Activated T-cell treated with anti-CD3 and anti-CD28 coated beads, Interleukin-2, amount 50 U/mL, for 72 hours (primary cell): ENCODE measurements around the gene PTPRD. TPM values are rescaled to one million over a fixed set of nuclear protein-coding genes. Genes with fewer than 3 reads are reported as not detected.

ENCODE experiments used
- ATAC-seq, 2 donors: fragments of 150-1000 bp; cut with Tn5 transposase; replicated peaks in 1 of 2; 2 replicates each; pipeline ENCODE4 v1.10.0; 2021; ENCODE audit warnings: moderate library complexity in 2 of 2, mild to moderate bottlenecking in 1 of 2
- DNase-seq, 2 donors: peaks; one replicate each; pipeline ENCODE4 v3.0.0; 2021 to 2022; ENCODE audit warnings: mixed read lengths in 1 of 2
- H3K27ac Mint-ChIP-seq: one replicate; pipeline ENCODE4 v1.8.0; 2022; ENCODE audit warnings: mild to moderate bottlenecking, moderate library complexity, mixed read lengths
- H3K27me3 Mint-ChIP-seq: one replicate; pipeline ENCODE4 v1.8.0; 2022; ENCODE audit warnings: low read depth, mixed read lengths
- H3K36me3 Mint-ChIP-seq, 2 donors: one replicate each; pipeline ENCODE4 v1.8.0; 2022; ENCODE audit warnings: mixed read lengths in 2 of 2, mild to moderate bottlenecking in 1 of 2; ENCODE audit not compliant: insufficient read depth in 2 of 2
- H3K4me1 Mint-ChIP-seq: one replicate; pipeline ENCODE4 v1.8.0; 2022; ENCODE audit warnings: low read depth, mixed read lengths
- H3K4me3 Mint-ChIP-seq, 2 donors: one replicate each; pipeline ENCODE4 v1.8.0; 2022; ENCODE audit warnings: mild to moderate bottlenecking in 2 of 2, mixed read lengths in 2 of 2, moderate library complexity in 2 of 2
- H3K9me3 Mint-ChIP-seq, 2 donors: one replicate each; pipeline ENCODE4 v1.8.0; 2022; ENCODE audit warnings: mixed read lengths in 2 of 2
- total RNA-seq, 2 donors: library from RNA; stranded (reverse); gene quantifications; one replicate each; pipeline ENCODE4 v1.2.3, GENCODE V29; 2022

The PTPRD gene
- total RNA-seq, 2 donors from 2014 or later = 0.44 TPM; not detected in 1

- no peak overlapping the region for H3K4me3 Mint-ChIP-seq
- H3K27me3 Mint-ChIP-seq = no peaks in the 10 kb centered on the region
- no peaks in the 10 kb centered on the region for H3K36me3 Mint-ChIP-seq
- no peak for DNase-seq
- ATAC-seq = no peak
- no peak overlapping the region for H3K27ac Mint-ChIP-seq
- no peaks in the 10 kb centered on the region for H3K4me1 Mint-ChIP-seq
- H3K9me3 Mint-ChIP-seq = no peaks in the 10 kb centered on the region
Observed at GRCh38 chr9:9223175-9223574, 1389.6 kb downstream of the PTPRD start.

DNA sequence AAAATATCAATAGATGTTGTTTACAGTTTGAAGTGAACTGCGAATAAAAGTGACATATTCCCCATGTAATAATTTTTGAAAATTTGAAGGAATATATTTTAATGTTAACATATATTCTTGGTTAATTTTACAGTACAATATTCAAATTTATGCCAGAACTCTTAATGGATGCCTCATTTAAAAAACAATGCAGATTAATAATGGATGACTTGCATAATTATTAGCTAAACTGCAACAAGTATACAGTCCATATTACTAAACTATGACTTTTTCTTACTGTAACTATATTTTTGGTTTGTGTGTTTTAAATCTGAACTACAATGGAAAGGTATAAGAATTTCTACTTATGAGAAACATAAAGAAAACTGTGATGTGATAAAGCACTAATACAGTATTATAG is 1390.1 kb downstream of the PTPRD start:
- H3K9me3 Mint-ChIP-seq = no peaks in the 10 kb centered on the region
- no peak overlapping the region for H3K27ac Mint-ChIP-seq
- H3K36me3 Mint-ChIP-seq = no peaks in the 10 kb centered on the region
- no peaks in the 10 kb centered on the region for H3K4me1 Mint-ChIP-seq
- no peaks in the 10 kb centered on the region for H3K27me3 Mint-ChIP-seq
- no peak overlapping the region for H3K4me3 Mint-ChIP-seq
- DNase-seq = no peak
- no peak for ATAC-seq

DNA sequence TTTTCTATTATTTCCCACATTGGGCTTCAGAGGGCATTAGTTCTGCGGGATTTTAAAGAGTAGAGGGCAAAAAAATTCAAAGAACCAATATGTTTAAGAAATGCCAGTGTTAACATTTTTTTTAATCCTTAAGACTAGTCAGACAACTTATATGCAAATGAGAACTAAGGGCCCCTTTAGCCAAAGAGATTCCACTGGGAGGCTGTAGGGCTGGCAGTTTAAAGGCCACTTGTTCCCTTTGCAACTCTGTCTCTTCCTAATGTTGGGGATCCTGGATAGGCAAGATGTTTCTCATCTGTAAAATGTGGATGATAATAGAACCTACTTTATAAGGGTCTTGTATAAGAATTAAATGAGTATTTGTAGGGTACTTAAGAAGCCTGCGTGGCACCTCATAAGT is 1395.9 kb downstream of the PTPRD start:
- Mint-ChIP-seq H3K27ac (no peak overlapping the region), H3K4me1 (no peaks in the 10 kb centered on the region), H3K36me3 (no peaks in the 10 kb centered on the region), H3K4me3 (no peak overlapping the region), H3K9me3 (no peaks in the 10 kb centered on the region), H3K27me3 (no peaks in the 10 kb centered on the region)
- DNase-seq = no peak
- no peak for ATAC-seq

DNA sequence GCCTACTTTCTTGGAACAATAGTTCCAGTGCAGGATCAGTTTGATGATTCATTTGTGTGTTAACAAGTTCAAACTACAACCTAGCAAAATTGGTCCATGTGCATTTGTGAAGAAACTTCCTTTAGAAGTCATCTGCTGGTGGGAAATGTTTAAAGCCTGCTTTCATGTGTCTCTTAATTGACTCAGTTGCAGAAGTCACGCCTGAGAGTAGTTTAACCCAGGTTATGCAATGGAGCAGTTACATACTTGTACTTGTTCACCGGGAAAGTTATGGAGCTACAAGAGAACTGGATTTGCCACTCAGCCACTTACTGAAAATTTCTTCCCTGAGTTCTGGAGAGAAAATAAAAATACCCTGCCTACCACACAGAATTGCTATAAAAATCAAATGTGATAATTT is 1397.8 kb downstream of the PTPRD start:
- Mint-ChIP-seq H3K9me3 (peaks cover 0 to 1% of the 10 kb centered on the region in 2 donors), H3K27ac (no peak overlapping the region), H3K4me1 (no peaks in the 10 kb centered on the region), H3K4me3 (no peak overlapping the region), H3K36me3 (no peaks in the 10 kb centered on the region), H3K27me3 (no peaks in the 10 kb centered on the region)
- DNase-seq (no peak), ATAC-seq (no peak)

GRCh38 chr9:9214066-9214465 is 1398.7 kb downstream of the PTPRD start:
- DNase-seq (no peak), ATAC-seq (no peak)
- Mint-ChIP-seq H3K36me3 (no peaks in the 10 kb centered on the region), H3K4me3 (no peak overlapping the region), H3K9me3 (peaks cover 0 to 1% of the 10 kb centered on the region in 2 donors), H3K27ac (no peak overlapping the region), H3K27me3 (no peaks in the 10 kb centered on the region), H3K4me1 (no peaks in the 10 kb centered on the region)

DNA sequence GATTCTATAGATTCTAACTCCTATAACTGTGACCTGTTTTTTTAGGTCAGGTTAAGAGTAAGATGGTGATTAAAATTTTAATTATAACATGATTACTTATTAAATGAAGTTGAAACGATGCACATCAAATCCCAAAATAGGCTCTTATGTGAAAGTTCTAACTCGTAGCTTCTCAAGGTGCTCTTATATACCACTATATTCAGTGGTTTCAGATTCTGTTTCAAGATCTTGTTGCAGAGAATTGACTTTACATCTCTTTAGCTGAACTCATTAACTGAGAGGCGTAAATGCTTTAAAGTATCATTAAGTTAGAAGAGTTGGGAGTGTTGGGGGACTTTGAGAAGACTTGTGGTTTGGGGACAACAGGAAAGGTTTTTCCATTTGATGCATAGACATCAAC is 1399.8 kb downstream of the PTPRD start:
- Mint-ChIP-seq H3K4me3 (no peak overlapping the region), H3K36me3 (no peaks in the 10 kb centered on the region), H3K4me1 (no peaks in the 10 kb centered on the region), H3K9me3 (peaks cover 0 to 1% of the 10 kb centered on the region in 2 donors), H3K27me3 (no peaks in the 10 kb centered on the region), H3K27ac (no peak overlapping the region)
- ATAC-seq = no peak
- DNase-seq = no peak

GRCh38 chr9:9202276-9202675 is 1410.5 kb downstream of the PTPRD start:
- DNase-seq (no peak), ATAC-seq (no peak)
- H3K9me3 Mint-ChIP-seq = peaks cover 6 to 8% of the 10 kb centered on the region in 2 donors
- H3K27me3 Mint-ChIP-seq = no peaks in the 10 kb centered on the region
- H3K4me1 Mint-ChIP-seq = no peaks in the 10 kb centered on the region
- H3K27ac Mint-ChIP-seq = no peak overlapping the region
- H3K36me3 Mint-ChIP-seq = no peaks in the 10 kb centered on the region
- no peak overlapping the region for H3K4me3 Mint-ChIP-seq

DNA sequence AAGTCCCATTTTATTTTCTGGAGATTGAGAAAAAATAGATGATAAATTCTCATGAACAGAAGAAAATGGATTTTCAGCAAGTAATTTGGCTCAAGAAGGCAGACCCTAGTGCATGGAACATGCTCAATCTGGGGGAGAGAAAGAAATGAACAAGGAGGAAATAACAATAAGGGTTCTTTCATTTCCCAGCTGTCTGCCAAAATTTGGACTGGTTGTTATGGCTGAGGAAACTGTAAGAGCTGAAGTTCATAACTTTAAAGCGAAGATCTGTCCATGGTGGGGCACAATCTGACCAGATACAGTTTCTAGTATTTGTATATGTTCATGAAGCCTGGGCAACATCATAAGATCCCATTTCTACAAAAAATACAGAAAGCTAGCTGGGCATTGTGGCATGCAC is 1426.7 kb downstream of the PTPRD start:
- no peaks in the 10 kb centered on the region for H3K36me3 Mint-ChIP-seq
- H3K4me3 Mint-ChIP-seq = no peak overlapping the region
- ATAC-seq = no peak
- no peaks in the 10 kb centered on the region for H3K4me1 Mint-ChIP-seq
- DNase-seq = no peak
- H3K27me3 Mint-ChIP-seq = no peaks in the 10 kb centered on the region
- peaks cover 3 to 7% of the 10 kb centered on the region in 2 donors for H3K9me3 Mint-ChIP-seq
- H3K27ac Mint-ChIP-seq = no peak overlapping the region

DNA sequence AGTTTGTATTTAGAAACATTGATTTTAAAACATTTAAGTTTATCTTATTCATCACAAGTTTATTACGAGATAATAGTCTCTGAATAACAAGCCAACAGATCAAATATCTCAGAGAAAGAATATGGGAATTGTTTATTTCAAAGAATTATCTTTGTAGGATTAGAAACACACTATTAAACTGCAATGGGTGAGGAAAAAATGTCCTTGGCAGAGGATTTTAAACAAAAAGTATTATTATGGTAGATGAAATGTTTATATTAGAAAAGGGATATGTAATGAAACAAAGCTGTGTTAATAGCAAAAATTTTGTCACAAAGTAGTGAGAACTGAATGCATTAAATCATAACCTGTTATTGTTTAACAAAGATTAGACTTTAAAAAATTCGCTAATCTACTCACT is 1430.4 kb downstream of the PTPRD start:
- Mint-ChIP-seq H3K4me1 (no peaks in the 10 kb centered on the region), H3K27me3 (no peaks in the 10 kb centered on the region), H3K4me3 (no peak overlapping the region), H3K9me3 (peaks cover 0 to 3% of the 10 kb centered on the region in 2 donors), H3K27ac (no peak overlapping the region), H3K36me3 (no peaks in the 10 kb centered on the region)
- ATAC-seq = no peak
- no peak for DNase-seq

GRCh38 chr9:9177081-9177480 is 1435.7 kb downstream of the PTPRD start:
- DNase-seq = no peak
- H3K27me3 Mint-ChIP-seq = no peaks in the 10 kb centered on the region
- H3K4me3 Mint-ChIP-seq = no peak overlapping the region
- no peaks in the 10 kb centered on the region for H3K36me3 Mint-ChIP-seq
- no peaks in the 10 kb centered on the region for H3K4me1 Mint-ChIP-seq
- no peak for ATAC-seq
- H3K27ac Mint-ChIP-seq = no peak overlapping the region
- no peaks in the 10 kb centered on the region for H3K9me3 Mint-ChIP-seq

- no peaks in the 10 kb centered on the region for H3K9me3 Mint-ChIP-seq
Observed at GRCh38 chr9:9174358-9174757, 1438.4 kb downstream of the PTPRD start.

DNA sequence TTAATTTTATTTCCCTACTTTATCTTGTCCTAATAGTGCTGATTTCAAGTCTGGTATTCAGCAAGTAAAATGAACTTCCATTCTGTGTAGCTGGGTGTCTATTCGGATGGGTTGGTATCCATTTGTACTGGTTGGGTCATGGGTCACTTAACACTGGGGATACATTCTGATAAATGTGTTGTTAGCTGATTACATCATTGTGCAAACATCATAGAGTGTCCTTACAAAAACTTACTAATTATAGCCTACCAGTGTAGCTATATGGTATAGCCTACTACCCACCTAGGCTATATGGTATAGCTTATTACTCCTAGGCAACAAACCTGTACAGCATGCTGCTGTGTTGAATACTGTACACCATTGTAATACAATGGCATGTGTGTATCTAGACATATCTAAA is 1439.5 kb downstream of the PTPRD start:
- DNase-seq (no peak), ATAC-seq (no peak)
- Mint-ChIP-seq H3K27ac (no peak overlapping the region), H3K4me1 (no peaks in the 10 kb centered on the region), H3K4me3 (no peak overlapping the region), H3K36me3 (no peaks in the 10 kb centered on the region), H3K9me3 (no peaks in the 10 kb centered on the region), H3K27me3 (no peaks in the 10 kb centered on the region)

More at GRCh38 chr9:9174358-9174757, 1438.4 kb downstream of the PTPRD start:
- no peak overlapping the region for H3K4me3 Mint-ChIP-seq
- H3K27ac Mint-ChIP-seq = no peak overlapping the region
- H3K4me1 Mint-ChIP-seq = no peaks in the 10 kb centered on the region
- DNase-seq (no peak), ATAC-seq (no peak)
- no peaks in the 10 kb centered on the region for H3K36me3 Mint-ChIP-seq
- no peaks in the 10 kb centered on the region for H3K27me3 Mint-ChIP-seq

DNA sequence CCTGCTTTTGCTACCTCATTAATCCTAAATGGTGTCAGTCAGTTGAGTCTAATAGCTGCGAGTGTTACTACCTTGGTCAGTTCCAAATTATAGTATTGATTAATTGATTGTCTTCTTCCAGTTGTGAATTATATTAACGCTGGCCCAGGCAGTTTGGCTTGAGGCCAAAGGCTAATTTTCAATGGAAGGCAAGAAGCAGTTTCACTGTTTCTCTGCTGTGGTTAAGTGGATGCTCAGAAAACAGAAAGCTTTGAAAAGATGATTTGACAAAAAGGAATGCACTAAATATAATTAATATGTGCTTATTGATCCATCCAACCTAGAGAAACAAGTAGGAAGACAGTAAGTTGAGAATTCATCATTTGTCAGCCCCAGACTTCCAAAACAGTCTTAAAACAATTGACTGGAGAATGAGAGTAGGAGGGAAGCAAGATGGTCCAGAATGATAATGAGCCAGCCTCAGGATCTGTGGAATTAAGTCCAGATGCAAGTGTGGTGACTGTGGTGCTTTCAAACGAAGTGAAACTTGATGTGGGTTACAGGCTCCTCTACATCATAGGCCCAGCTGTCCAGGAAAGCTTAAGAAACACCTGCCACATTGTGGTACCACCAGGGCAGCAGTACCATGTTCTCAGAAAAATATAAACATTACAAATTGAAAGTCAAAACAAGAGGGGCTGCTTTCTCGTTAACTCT is 1442.2 kb downstream of the PTPRD start:
- Mint-ChIP-seq H3K27ac (no peak overlapping the region), H3K9me3 (no peaks in the 10 kb centered on the region), H3K36me3 (no peaks in the 10 kb centered on the region), H3K27me3 (no peaks in the 10 kb centered on the region), H3K4me3 (no peak overlapping the region), H3K4me1 (no peaks in the 10 kb centered on the region)
- no peak for DNase-seq
- ATAC-seq = no peak

GRCh38 chr9:9142001-9142400 is 1470.8 kb downstream of the PTPRD start:
- Mint-ChIP-seq H3K9me3 (no peaks in the 10 kb centered on the region), H3K36me3 (no peaks in the 10 kb centered on the region)

More at GRCh38 chr9:9142001-9142400, 1470.8 kb downstream of the PTPRD start:
- no peaks in the 10 kb centered on the region for H3K27me3 Mint-ChIP-seq
- ATAC-seq (no peak), DNase-seq (no peak)
- H3K4me1 Mint-ChIP-seq = no peaks in the 10 kb centered on the region
- H3K4me3 Mint-ChIP-seq = no peak overlapping the region
- H3K27ac Mint-ChIP-seq = no peak overlapping the region
